ENCODE results near the gene BCLAF1.
A peak's percentile ranks its signal among the peaks of the same experiment; 100 is the strongest.

DNA sequence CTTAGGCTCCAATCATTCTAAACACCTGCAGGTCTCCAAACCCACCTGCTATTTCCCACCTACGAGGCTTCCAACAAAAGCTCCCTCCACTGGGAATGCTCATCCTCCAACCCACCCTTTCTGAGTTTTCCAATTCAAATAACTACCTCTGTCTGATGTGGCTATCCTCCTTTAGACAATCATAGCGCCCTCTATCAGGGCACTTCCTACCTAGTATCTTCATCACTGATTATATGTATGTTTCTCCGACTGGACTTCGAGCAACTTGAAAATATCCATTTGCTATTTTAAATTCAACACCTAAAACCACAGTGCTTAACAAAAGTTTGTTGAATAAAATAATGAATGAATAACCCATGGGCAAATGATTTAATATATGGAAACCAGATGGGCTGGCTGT is 80.9 kb downstream of the BCLAF1 start:
- TF ChIP-seq, protein P1, sequence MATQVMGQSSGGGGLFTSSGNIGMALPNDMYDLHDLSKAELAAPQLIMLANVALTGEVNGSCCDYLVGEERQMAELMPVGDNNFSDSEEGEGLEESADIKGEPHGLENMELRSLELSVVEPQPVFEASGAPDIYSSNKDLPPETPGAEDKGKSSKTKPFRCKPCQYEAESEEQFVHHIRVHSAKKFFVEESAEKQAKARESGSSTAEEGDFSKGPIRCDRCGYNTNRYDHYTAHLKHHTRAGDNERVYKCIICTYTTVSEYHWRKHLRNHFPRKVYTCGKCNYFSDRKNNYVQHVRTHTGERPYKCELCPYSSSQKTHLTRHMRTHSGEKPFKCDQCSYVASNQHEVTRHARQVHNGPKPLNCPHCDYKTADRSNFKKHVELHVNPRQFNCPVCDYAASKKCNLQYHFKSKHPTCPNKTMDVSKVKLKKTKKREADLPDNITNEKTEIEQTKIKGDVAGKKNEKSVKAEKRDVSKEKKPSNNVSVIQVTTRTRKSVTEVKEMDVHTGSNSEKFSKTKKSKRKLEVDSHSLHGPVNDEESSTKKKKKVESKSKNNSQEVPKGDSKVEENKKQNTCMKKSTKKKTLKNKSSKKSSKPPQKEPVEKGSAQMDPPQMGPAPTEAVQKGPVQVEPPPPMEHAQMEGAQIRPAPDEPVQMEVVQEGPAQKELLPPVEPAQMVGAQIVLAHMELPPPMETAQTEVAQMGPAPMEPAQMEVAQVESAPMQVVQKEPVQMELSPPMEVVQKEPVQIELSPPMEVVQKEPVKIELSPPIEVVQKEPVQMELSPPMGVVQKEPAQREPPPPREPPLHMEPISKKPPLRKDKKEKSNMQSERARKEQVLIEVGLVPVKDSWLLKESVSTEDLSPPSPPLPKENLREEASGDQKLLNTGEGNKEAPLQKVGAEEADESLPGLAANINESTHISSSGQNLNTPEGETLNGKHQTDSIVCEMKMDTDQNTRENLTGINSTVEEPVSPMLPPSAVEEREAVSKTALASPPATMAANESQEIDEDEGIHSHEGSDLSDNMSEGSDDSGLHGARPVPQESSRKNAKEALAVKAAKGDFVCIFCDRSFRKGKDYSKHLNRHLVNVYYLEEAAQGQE (IDR thresholded peaks at IDR 0.05; ENCODE audit: unreplicated experiment), result no peak
- TF ChIP-seq, protein P2, sequence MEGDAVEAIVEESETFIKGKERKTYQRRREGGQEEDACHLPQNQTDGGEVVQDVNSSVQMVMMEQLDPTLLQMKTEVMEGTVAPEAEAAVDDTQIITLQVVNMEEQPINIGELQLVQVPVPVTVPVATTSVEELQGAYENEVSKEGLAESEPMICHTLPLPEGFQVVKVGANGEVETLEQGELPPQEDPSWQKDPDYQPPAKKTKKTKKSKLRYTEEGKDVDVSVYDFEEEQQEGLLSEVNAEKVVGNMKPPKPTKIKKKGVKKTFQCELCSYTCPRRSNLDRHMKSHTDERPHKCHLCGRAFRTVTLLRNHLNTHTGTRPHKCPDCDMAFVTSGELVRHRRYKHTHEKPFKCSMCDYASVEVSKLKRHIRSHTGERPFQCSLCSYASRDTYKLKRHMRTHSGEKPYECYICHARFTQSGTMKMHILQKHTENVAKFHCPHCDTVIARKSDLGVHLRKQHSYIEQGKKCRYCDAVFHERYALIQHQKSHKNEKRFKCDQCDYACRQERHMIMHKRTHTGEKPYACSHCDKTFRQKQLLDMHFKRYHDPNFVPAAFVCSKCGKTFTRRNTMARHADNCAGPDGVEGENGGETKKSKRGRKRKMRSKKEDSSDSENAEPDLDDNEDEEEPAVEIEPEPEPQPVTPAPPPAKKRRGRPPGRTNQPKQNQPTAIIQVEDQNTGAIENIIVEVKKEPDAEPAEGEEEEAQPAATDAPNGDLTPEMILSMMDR (conservative IDR thresholded peaks at IDR 0.05; ENCODE audit: low read depth in 2 of 2), result peak; percentile 64 to 68
- TF ChIP-seq EZH2 (IDR thresholded peaks at IDR 0.05; ENCODE audit: low read depth, unreplicated experiment) (no peak), JUNB (IDR thresholded peaks at IDR 0.05; ENCODE audit: unreplicated experiment) (no peak), ZNF331 (CRISPR knock-in tag; IDR thresholded peaks at IDR 0.05; ENCODE audit: low read depth) (no peak), EZH2phosphoT487 (IDR thresholded peaks at IDR 0.05; ENCODE audit: unreplicated experiment) (no peak), POLR2AphosphoS5 (IDR thresholded peaks at IDR 0.05; ENCODE audit: low read depth) (no peak), CREB1 (CRISPR knock-in tag; IDR thresholded peaks at IDR 0.05; ENCODE audit: low read depth) (no peak), ZNF114 (CRISPR knock-in tag; IDR thresholded peaks at IDR 0.05) (no peak), STAT1 (IDR thresholded peaks at IDR 0.05; ENCODE audit: unreplicated experiment) (no peak), NANOG (IDR thresholded peaks at IDR 0.05; ENCODE audit: borderline replicate concordance) (no peak)

Measured in GM23338 (cell line).